MM.1S (cell line): Measurements from ENCODE around the gene ABHD12.

Experiments
- DNase-seq: peaks from one replicate; pipeline ENCODE4 v3.0.0-alpha.2; 2015
- H2AFZ ChIP-seq: fragments of 300-600 bp; sonication (generic); 2 replicates; pipeline ENCODE4 v1.6.0; 2016; ENCODE audit warnings: antibody characterized with exemption, low read length
- H3F3A ChIP-seq: fragments of 300-600 bp; sonication (generic); 2 replicates; pipeline ENCODE4 v1.6.1; 2016; ENCODE audit warnings: mild to moderate bottlenecking, antibody characterized with exemption, low read length, moderate library complexity, mixed read lengths; ENCODE audit not compliant: insufficient read depth
- H3K27ac ChIP-seq: fragments of 300-600 bp; sonication (generic); 2 replicates; pipeline ENCODE4 v1.5.1; 2016; ENCODE audit warnings: mild to moderate bottlenecking, low read length
- H3K27me3 ChIP-seq: fragments of 300-600 bp; sonication (generic); replicated peaks from 2 replicates; pipeline ENCODE4 v1.6.0; 2016; ENCODE audit warnings: low read length; ENCODE audit not compliant: insufficient read depth
- H3K36me3 ChIP-seq: fragments of 300-600 bp; sonication (generic); replicated peaks from 2 replicates; pipeline ENCODE4 v1.6.1; 2016; ENCODE audit warnings: mild to moderate bottlenecking, low read length, mixed read lengths; ENCODE audit not compliant: insufficient read depth
- H3K4me1 ChIP-seq: fragments of 300-600 bp; sonication (generic); 2 replicates; pipeline ENCODE4 v1.6.1; 2016; ENCODE audit warnings: low read length, mixed read lengths
- H3K4me2 ChIP-seq: fragments of 300-600 bp; sonication (generic); 2 replicates; pipeline ENCODE4 v1.6.0; 2016; ENCODE audit warnings: low read depth, low read length
- H3K4me3 ChIP-seq: fragments of 300-600 bp; sonication (generic); 2 replicates; pipeline ENCODE4 v1.5.1; 2016; ENCODE audit warnings: low read length, mixed read lengths
- H3K79me2 ChIP-seq: fragments of 300-600 bp; sonication (generic); 2 replicates; pipeline ENCODE4 v1.6.1; 2016; ENCODE audit warnings: mixed run types, low read length, mixed read lengths
- H3K9ac ChIP-seq: fragments of 300-600 bp; sonication (generic); 2 replicates; pipeline ENCODE4 v1.6.1; 2016; ENCODE audit warnings: low read length, mixed read lengths
- H3K9me2 ChIP-seq: fragments of 300-600 bp; sonication (generic); replicated peaks from 2 replicates; pipeline ENCODE4 v1.6.1; 2016; ENCODE audit warnings: mild to moderate bottlenecking, low read length, mixed read lengths; ENCODE audit not compliant: insufficient read depth
- H3K9me3 ChIP-seq: fragments of 300-600 bp; sonication (generic); replicated peaks from 2 replicates; pipeline ENCODE4 v1.6.1; 2016; ENCODE audit warnings: mild to moderate bottlenecking, low read length, mixed read lengths; ENCODE audit not compliant: insufficient read depth
- H4K20me1 ChIP-seq: fragments of 300-600 bp; sonication (generic); 2 replicates; pipeline ENCODE4 v1.6.1; 2016; ENCODE audit warnings: mild to moderate bottlenecking, low read length, moderate library complexity, mixed read lengths; ENCODE audit not compliant: insufficient read depth
- EZH2 ChIP-seq: fragments of 300-600 bp; sonication (generic); optimal IDR thresholded peaks from 2 replicates; pipeline ENCODE3; 2017; ENCODE audit warnings: low read depth, mild to moderate bottlenecking, antibody characterized with exemption, low read length, mixed read lengths
- EZH2phosphoT487 ChIP-seq: fragments of 300-600 bp; sonication (generic); IDR thresholded peaks from 2 replicates; pipeline ENCODE4 v1.6.1; 2018; ENCODE audit warnings: antibody characterized with exemption, low read length
- TF ChIP-seq, protein P1 (sequence below): fragments of 300-600 bp; sonication (generic); IDR thresholded peaks from 2 replicates; pipeline ENCODE4 v1.5.1; 2016; ENCODE audit warnings: antibody characterized with exemption, low read length, mixed read lengths

Gene ABHD12

GRCh38 chr20:25290646-25291431 lies 99.8 kb downstream of the ABHD12 start:
- no peak for DNase-seq
- Histone ChIP-seq H3K9me2 (no peaks in the 10 kb centered on the region), H3K9me3 (no peaks in the 10 kb centered on the region), H3K4me3 (no peak overlapping the region), H2AFZ (no peak overlapping the region), H3K79me2 (peaks cover 19% of the 10 kb centered on the region), H3K27ac (no peak overlapping the region), H3K36me3 (no peaks in the 10 kb centered on the region), H4K20me1 (no peaks in the 10 kb centered on the region), H3F3A (peaks cover 33% of the 10 kb centered on the region), H3K27me3 (no peaks in the 10 kb centered on the region), H3K4me2 (no peak overlapping the region), H3K4me1 (peaks cover 50% of the 10 kb centered on the region), H3K9ac (no peak overlapping the region)
- TF ChIP-seq EZH2phosphoT487 (no peak), EZH2 (no peak)
- TF ChIP-seq, protein P1, sequence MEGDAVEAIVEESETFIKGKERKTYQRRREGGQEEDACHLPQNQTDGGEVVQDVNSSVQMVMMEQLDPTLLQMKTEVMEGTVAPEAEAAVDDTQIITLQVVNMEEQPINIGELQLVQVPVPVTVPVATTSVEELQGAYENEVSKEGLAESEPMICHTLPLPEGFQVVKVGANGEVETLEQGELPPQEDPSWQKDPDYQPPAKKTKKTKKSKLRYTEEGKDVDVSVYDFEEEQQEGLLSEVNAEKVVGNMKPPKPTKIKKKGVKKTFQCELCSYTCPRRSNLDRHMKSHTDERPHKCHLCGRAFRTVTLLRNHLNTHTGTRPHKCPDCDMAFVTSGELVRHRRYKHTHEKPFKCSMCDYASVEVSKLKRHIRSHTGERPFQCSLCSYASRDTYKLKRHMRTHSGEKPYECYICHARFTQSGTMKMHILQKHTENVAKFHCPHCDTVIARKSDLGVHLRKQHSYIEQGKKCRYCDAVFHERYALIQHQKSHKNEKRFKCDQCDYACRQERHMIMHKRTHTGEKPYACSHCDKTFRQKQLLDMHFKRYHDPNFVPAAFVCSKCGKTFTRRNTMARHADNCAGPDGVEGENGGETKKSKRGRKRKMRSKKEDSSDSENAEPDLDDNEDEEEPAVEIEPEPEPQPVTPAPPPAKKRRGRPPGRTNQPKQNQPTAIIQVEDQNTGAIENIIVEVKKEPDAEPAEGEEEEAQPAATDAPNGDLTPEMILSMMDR: no peak

DNA sequence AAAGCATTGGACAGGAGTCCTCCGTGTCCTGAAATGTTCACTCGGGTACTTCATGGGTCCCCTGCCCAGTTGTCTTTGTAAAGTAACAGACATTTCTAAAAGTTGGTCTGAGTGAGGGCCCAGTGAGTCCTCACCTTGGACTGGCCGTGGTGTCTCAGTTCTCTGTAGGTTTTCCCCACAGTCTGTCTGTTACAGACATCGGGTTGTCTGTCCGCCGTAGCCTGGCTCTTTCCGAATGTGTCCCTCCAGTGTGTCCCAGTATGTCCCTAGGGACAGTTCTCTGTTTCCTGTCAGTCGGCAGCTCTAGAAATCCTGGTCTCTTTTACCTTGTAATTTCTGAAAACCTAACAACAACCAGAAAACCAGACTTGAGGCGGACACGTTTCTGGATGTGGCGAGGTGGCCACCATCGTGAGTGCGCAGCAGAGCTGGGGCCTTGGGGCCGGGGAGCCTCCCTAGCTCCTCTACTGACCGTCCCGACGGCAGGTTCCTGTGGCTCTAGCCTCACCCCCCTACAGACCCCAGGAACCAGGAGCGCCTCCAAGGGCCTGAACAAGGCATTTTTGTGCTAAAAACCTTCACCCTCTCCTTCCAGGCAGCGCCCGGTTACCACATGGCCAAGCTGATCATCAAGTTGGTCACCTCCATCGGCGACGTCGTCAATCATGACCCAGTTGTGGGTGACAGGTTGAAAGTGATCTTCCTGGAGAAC lies 100.6 kb downstream of the ABHD12 start:
- Histone ChIP-seq H3K4me2 (no peak overlapping the region), H3K27me3 (no peaks in the 10 kb centered on the region), H3K9me3 (no peaks in the 10 kb centered on the region), H3K27ac (peak overlapping the region; percentile 88; the same call in 1 of the 2 replicates), H3K36me3 (no peaks in the 10 kb centered on the region; the same call in 1 of the 2 replicates), H3K4me3 (no peak overlapping the region), H3K9ac (no peak overlapping the region), H4K20me1 (no peaks in the 10 kb centered on the region), H3K4me1 (peaks cover 42% of the 10 kb centered on the region), H3K9me2 (no peaks in the 10 kb centered on the region), H3F3A (peaks cover 25% of the 10 kb centered on the region), H2AFZ (no peak overlapping the region), H3K79me2 (peaks cover 27% of the 10 kb centered on the region)
- no peak for DNase-seq
- TF ChIP-seq EZH2 (no peak), EZH2phosphoT487 (no peak)
- TF ChIP-seq, protein P1: no peak

GRCh38 chr20:25288291-25289181 lies 102.1 kb downstream of the ABHD12 start:
- Histone ChIP-seq H3K79me2 (peaks cover 34% of the 10 kb centered on the region), H3K4me3 (no peak overlapping the region), H3K4me1 (peaks cover 29% of the 10 kb centered on the region), H4K20me1 (no peaks in the 10 kb centered on the region), H3K4me2 (peak overlapping the region; percentile 49), H3K36me3 (no peaks in the 10 kb centered on the region; the same call in 1 of the 2 replicates), H3K9me3 (no peaks in the 10 kb centered on the region), H3K27ac (peak overlapping the region; percentile 88), H3K27me3 (no peaks in the 10 kb centered on the region), H2AFZ (no peak overlapping the region), H3K9ac (peak overlapping the region; percentile 50), H3F3A (peaks cover 10% of the 10 kb centered on the region), H3K9me2 (no peaks in the 10 kb centered on the region)
- TF ChIP-seq EZH2phosphoT487: no peak
- TF ChIP-seq EZH2: no peak
- TF ChIP-seq, protein P1: no peak
- peak; percentile 62 for DNase-seq
